Natural killer cell (primary cell): ENCODE results near the gene GALNS. TPM values are rescaled to one million over a fixed set of nuclear protein-coding genes. Genes with fewer than 3 reads are reported as not detected.

Experiments
- ATAC-seq, 3 donors: fragments of 150-1000 bp in 2 of 3; fragments of 200-7000 bp in 1 of 3; cut with Tn5 transposase; 1 replicate in 1 of 3; 2 replicates in 2 of 3; pipeline ENCODE4 v1.10.0; 2021; ENCODE audit warnings: mild to moderate bottlenecking in 2 of 3, moderate library complexity in 2 of 3
- DNase-seq, 2 donors: peaks; one replicate each; pipeline versions ENCODE4 v3.0.0 to v3.0.0-alpha.2; 2013 to 2021; ENCODE audit warnings: mixed read lengths in 1 of 2
- H3K27ac ChIP-seq: one replicate; pipeline ENCODE4 v1.5.1; 2013; ENCODE audit warnings: mild to moderate bottlenecking, low read length
- H3K27me3 ChIP-seq: one replicate; pipeline ENCODE4 v1.6.1; 2013; ENCODE audit warnings: low read length; ENCODE audit not compliant: control insufficient read depth, insufficient read depth
- H3K36me3 ChIP-seq: one replicate; pipeline ENCODE4 v1.6.1; 2013; ENCODE audit warnings: low read length; ENCODE audit not compliant: control insufficient read depth, insufficient read depth
- H3K4me1 ChIP-seq: one replicate; pipeline ENCODE4 v1.6.1; 2013; ENCODE audit warnings: low read length; ENCODE audit not compliant: control insufficient read depth, insufficient read depth
- H3K4me3 ChIP-seq: one replicate; pipeline ENCODE4 v1.5.1; 2013; ENCODE audit warnings: low read length
- H3K9me3 ChIP-seq: one replicate; pipeline ENCODE4 v1.6.1; 2013; ENCODE audit warnings: low read length; ENCODE audit not compliant: control insufficient read depth, insufficient read depth
- H3K27ac Mint-ChIP-seq, 2 donors: one replicate each; pipeline ENCODE4 v1.8.0; 2022; ENCODE audit warnings: mild to moderate bottlenecking in 2 of 2, mixed read lengths in 2 of 2, moderate library complexity in 1 of 2
- H3K27me3 Mint-ChIP-seq, 2 donors: one replicate each; pipeline ENCODE4 v1.8.0; 2022; ENCODE audit warnings: low read depth in 2 of 2, mixed read lengths in 2 of 2
- H3K36me3 Mint-ChIP-seq: one replicate; pipeline ENCODE4 v1.8.0; 2022; ENCODE audit warnings: mixed read lengths
- H3K4me1 Mint-ChIP-seq, 2 donors: one replicate each; pipeline ENCODE4 v1.8.0; 2022; ENCODE audit warnings: mixed read lengths in 2 of 2
- H3K4me3 Mint-ChIP-seq: one replicate; pipeline ENCODE4 v1.8.0; 2022; ENCODE audit warnings: mild to moderate bottlenecking, moderate library complexity, mixed read lengths
- H3K9me3 Mint-ChIP-seq, 2 donors: one replicate each; pipeline ENCODE4 v1.8.0; 2022; ENCODE audit warnings: mixed read lengths in 2 of 2
- WGBS: methylation state at CpG from one replicate; pipeline ENCODE4 v1.1.7; 2013; ENCODE audit warnings: missing lambda C conversion rate; ENCODE audit not compliant: insufficient coverage; 5-methylcytosine and 5-hydroxymethylcytosine counted together
- intact Hi-C: fragments of 100-400 bp; cut with micrococcal nuclease; formaldehyde crosslinking; loops from one replicate; pipeline ENCODE4 v1.14.2; 2022
- total RNA-seq, 4 donors: library from RNA; stranded (reverse); fragments of 120-200 nt in 1 of 4; gene quantifications; one replicate each; pipeline versions ENCODE4 v1.2.3 to v1.2.4, GENCODE V29; 2013 to 2022
- TF ChIP-seq, protein P1 (sequence below): fragments of 200-600 bp; IDR thresholded peaks from one replicate; pipeline ENCODE4 v1.8.0; 2022; ENCODE audit warnings: antibody characterized with exemption

The GALNS gene
- total RNA-seq, 3 donors from 2014 or later (not counting 1 experiment from before 2014, with no cell fraction given) = 58.1 to 75.8 (median 65.7) TPM

DNA sequence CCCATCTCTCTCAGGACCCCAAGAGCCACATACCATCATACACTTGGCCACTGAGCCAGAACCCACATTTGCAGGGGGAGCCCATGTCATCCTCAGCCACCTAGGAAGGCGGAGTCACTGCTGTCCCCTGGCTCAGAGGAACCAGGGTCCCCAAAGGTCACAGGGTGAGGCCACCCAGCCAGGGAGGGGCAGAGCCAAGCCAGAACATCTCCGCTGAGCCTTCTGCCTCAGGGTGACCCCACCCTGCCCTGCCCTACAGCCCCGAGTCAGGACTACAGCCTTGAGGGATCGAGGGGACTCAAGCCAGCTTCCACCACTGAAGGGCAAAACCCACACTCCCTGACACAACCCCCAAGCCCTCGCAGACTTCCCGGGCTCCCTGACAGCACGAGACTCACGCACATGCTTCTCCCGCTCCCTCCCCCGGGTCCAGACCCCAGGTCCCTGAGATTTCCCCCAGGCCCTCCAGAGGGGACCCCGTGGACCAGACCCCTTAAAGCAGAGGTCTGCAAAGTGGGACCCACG lies 89.1 kb downstream of the GALNS start:
- ATAC-seq (no peak), DNase-seq (no peak)
- intact Hi-C loops = no loop called here
- no peaks in the 10 kb centered on the region for H3K36me3 Mint-ChIP-seq
- H3K27me3 ChIP-seq = no peaks in the 10 kb centered on the region
- H3K27ac Mint-ChIP-seq = peak overlapping the region in 1 of 2 donors; percentile 47
- H3K4me1 Mint-ChIP-seq = peaks cover 34 to 42% of the 10 kb centered on the region in 2 donors
- peaks cover 9% of the 10 kb centered on the region for H3K36me3 ChIP-seq
- no peak overlapping the region for H3K27ac ChIP-seq
- no peaks in the 10 kb centered on the region for H3K9me3 ChIP-seq
- H3K4me3 ChIP-seq = no peak overlapping the region
- no peaks in the 10 kb centered on the region for H3K27me3 Mint-ChIP-seq
- H3K9me3 Mint-ChIP-seq = no peaks in the 10 kb centered on the region
- TF ChIP-seq, protein P1, sequence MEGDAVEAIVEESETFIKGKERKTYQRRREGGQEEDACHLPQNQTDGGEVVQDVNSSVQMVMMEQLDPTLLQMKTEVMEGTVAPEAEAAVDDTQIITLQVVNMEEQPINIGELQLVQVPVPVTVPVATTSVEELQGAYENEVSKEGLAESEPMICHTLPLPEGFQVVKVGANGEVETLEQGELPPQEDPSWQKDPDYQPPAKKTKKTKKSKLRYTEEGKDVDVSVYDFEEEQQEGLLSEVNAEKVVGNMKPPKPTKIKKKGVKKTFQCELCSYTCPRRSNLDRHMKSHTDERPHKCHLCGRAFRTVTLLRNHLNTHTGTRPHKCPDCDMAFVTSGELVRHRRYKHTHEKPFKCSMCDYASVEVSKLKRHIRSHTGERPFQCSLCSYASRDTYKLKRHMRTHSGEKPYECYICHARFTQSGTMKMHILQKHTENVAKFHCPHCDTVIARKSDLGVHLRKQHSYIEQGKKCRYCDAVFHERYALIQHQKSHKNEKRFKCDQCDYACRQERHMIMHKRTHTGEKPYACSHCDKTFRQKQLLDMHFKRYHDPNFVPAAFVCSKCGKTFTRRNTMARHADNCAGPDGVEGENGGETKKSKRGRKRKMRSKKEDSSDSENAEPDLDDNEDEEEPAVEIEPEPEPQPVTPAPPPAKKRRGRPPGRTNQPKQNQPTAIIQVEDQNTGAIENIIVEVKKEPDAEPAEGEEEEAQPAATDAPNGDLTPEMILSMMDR = no peak
- 83% methylated on average over 12 of the region's 12 CpGs for WGBS
- no peak overlapping the region for H3K4me3 Mint-ChIP-seq
- H3K4me1 ChIP-seq = peaks cover 75% of the 10 kb centered on the region

DNA sequence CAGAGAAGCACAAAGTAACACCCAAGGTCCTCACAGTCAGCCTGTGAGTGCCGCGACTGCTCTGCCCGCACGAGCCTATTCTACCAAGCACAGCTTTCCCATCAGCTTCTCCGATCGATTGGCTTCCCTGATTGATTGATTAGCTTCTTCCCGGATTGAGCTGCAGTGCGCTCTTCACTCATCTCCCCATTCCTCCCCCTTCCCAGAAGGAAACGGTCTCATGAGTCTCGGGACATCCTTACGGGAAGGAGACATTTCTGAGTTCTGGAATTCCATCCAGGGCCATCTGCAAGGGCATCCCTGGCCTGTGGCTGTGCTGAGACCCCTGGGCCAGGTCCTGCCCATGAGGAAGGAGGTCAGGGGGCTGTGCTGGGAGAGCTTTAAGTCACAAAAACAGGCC lies 89.8 kb downstream of the GALNS start:
- WGBS = 94% methylated on average over 11 of the region's 11 CpGs
- H3K9me3 ChIP-seq = no peaks in the 10 kb centered on the region
- H3K27me3 Mint-ChIP-seq = no peaks in the 10 kb centered on the region
- H3K4me3 ChIP-seq = no peak overlapping the region
- intact Hi-C loops = no loop called here
- peaks cover 71% of the 10 kb centered on the region for H3K4me1 ChIP-seq
- DNase-seq = no peak
- TF ChIP-seq, protein P1 = no peak
- H3K4me1 Mint-ChIP-seq = peaks cover 34 to 42% of the 10 kb centered on the region in 2 donors
- H3K36me3 Mint-ChIP-seq = no peaks in the 10 kb centered on the region
- ATAC-seq = no peak
- no peaks in the 10 kb centered on the region for H3K27me3 ChIP-seq
- no peaks in the 10 kb centered on the region for H3K9me3 Mint-ChIP-seq
- peaks cover 9% of the 10 kb centered on the region for H3K36me3 ChIP-seq
- peak overlapping the region; percentile 45 to 47 for H3K27ac Mint-ChIP-seq
- H3K4me3 Mint-ChIP-seq = no peak overlapping the region
- H3K27ac ChIP-seq = no peak overlapping the region

DNA sequence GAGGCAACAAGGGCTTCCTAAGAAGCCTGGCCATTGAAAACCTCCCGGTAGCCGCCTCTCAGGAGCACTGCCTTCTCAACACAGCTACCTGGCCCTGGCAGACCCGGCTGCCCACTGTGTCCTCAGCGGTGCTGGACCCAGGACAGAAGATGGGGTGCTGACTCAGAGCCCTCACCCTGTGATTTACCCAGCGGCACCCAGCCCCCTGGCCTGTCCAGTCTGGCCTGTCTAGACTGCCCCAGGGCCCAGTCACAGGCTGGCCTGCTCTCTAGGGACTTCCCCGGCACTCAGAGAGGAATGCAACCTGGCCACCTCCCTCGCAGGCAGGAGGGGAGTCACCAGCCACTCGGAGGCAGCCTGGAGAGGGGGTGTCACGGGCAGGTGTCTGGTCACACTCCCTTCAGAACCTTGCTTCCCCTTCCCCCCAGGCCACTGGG lies 91.8 kb downstream of the GALNS start:
- H3K4me1 ChIP-seq = peaks cover 59% of the 10 kb centered on the region
- H3K27ac ChIP-seq = no peak overlapping the region

More for the DNA sequence above, 91.8 kb downstream of the GALNS start:
- Mint-ChIP-seq H3K36me3 (no peaks in the 10 kb centered on the region), H3K27me3 (no peaks in the 10 kb centered on the region), H3K27ac (no peak overlapping the region), H3K4me1 (peaks cover 24 to 28% of the 10 kb centered on the region in 2 donors), H3K9me3 (no peaks in the 10 kb centered on the region), H3K4me3 (no peak overlapping the region)
- H3K36me3 ChIP-seq = peaks cover 9% of the 10 kb centered on the region
- ATAC-seq (no peak), DNase-seq (no peak)
- H3K9me3 ChIP-seq = no peaks in the 10 kb centered on the region
- 94% methylated on average over 7 of the region's 9 CpGs for WGBS
- TF ChIP-seq, protein P1 = no peak
- no peaks in the 10 kb centered on the region for H3K27me3 ChIP-seq
- no peak overlapping the region for H3K4me3 ChIP-seq
- intact Hi-C loops = no loop called here
